HG02623 (cell line): ENCODE results near the gene TBC1D5.
"Not testable (repeated sequence)": the region's sequence is repeated elsewhere in the genome, so short reads cannot be mapped to it uniquely, and the experiment has no call there.

Experiments
- ATAC-seq: cut with Tn5 transposase; IDR thresholded peaks from one replicate; pipeline ENCODE4 v1.9.1; 2021; ENCODE audit warnings: moderate library complexity; ENCODE audit not compliant: unreplicated experiment

The TBC1D5 gene

GRCh38 chr3:17648630-17649355 lies 93.6 kb downstream of the TBC1D5 start:
- ATAC-seq, result not testable (repeated sequence)

GRCh38 chr3:17645074-17645698 lies 97.2 kb downstream of the TBC1D5 start:
- no peak for ATAC-seq

GRCh38 chr3:17643691-17644090 lies 98.7 kb downstream of the TBC1D5 start:
- ATAC-seq, result no peak

GRCh38 chr3:17642474-17642873 lies 100.0 kb downstream of the TBC1D5 start:
- no peak for ATAC-seq

GRCh38 chr3:17640466-17640865 lies 102.0 kb downstream of the TBC1D5 start:
- ATAC-seq, result no peak

GRCh38 chr3:17639765-17640164 lies 102.7 kb downstream of the TBC1D5 start:
- ATAC-seq, result no peak

- ATAC-seq, result no peak
Observed at GRCh38 chr3:17639257-17639656, 103.2 kb downstream of the TBC1D5 start.

- no peak for ATAC-seq
Observed at GRCh38 chr3:17638356-17638755, 104.1 kb downstream of the TBC1D5 start.

- not testable (repeated sequence) for ATAC-seq
Observed at GRCh38 chr3:17635675-17636074, 106.8 kb downstream of the TBC1D5 start.

- ATAC-seq, result no peak
Observed at GRCh38 chr3:17634964-17635363, 107.5 kb downstream of the TBC1D5 start.

- ATAC-seq, result no peak
Observed at GRCh38 chr3:17634201-17634600, 108.2 kb downstream of the TBC1D5 start.

GRCh38 chr3:17632401-17633100 lies 109.9 kb downstream of the TBC1D5 start:
- ATAC-seq, result no peak

GRCh38 chr3:17631609-17632008 lies 110.8 kb downstream of the TBC1D5 start:
- no peak for ATAC-seq

GRCh38 chr3:17629400-17629799 lies 113.0 kb downstream of the TBC1D5 start:
- no peak for ATAC-seq

- no peak for ATAC-seq
Observed at GRCh38 chr3:17626395-17626794, 116.0 kb downstream of the TBC1D5 start.

- ATAC-seq, result no peak
Observed at GRCh38 chr3:17625133-17625532, 117.3 kb downstream of the TBC1D5 start.

GRCh38 chr3:17623464-17623863 lies 119.0 kb downstream of the TBC1D5 start:
- ATAC-seq, result no peak

- ATAC-seq, result no peak
Observed at GRCh38 chr3:17619968-17620367, 122.5 kb downstream of the TBC1D5 start.

- ATAC-seq, result not testable (repeated sequence)
Observed at GRCh38 chr3:17613017-17613416, 129.4 kb downstream of the TBC1D5 start.

GRCh38 chr3:17607905-17608304 lies 134.5 kb downstream of the TBC1D5 start:
- ATAC-seq, result no peak

GRCh38 chr3:17605934-17606333 lies 136.5 kb downstream of the TBC1D5 start:
- no peak for ATAC-seq

- no peak for ATAC-seq
Observed at GRCh38 chr3:17605032-17605431, 137.4 kb downstream of the TBC1D5 start.
